OCI-LY7 (cell line): Measurements from ENCODE around the gene PCK2. TPM values are rescaled to one million over a fixed set of nuclear protein-coding genes. Genes with fewer than 3 reads are reported as not detected.
A peak's percentile ranks its signal among the peaks of the same experiment; 100 is the strongest.

Source experiments
- BruUV-seq: library from RNA; stranded (reverse); fragments of 400-500 nt; replicated peaks from 2 replicates; lab custom pipeline; 2021; lab: Mats Ljungman, UMichigan
- CTCF ChIA-PET: fragments of 300-600 bp; sonication (Branson Sonifier 250); formaldehyde crosslinking; loops from one replicate; lab custom pipeline; 2022; ENCODE audit warnings: antibody characterized with exemption; ENCODE audit not compliant: unreplicated experiment; lab: Charles Lee
- POLR2A ChIA-PET: fragments of 300-600 bp; sonication (Branson Sonifier 250); formaldehyde crosslinking; loops from one replicate; lab custom pipeline; 2022; ENCODE audit warnings: antibody characterized with exemption; lab: Charles Lee
- DNase-seq: peaks from one replicate; pipeline ENCODE4 v3.0.0-alpha.2; 2015; ENCODE audit warnings: low spot score
- H2AFZ ChIP-seq: fragments of 200-600 bp; sonication (generic), shearing (Covaris generic); 2 replicates; pipeline ENCODE4 v1.6.1; 2014; ENCODE audit warnings: mild to moderate bottlenecking, antibody characterized with exemption, low read length, moderate library complexity
- H3K27ac ChIP-seq: fragments of 200-600 bp; sonication (generic); 2 replicates; pipeline ENCODE4 v1.5.1; 2014; ENCODE audit warnings: mixed run types, low read depth, mild to moderate bottlenecking, moderate library complexity, low read length, inconsistent platforms; ENCODE audit not compliant: poor library complexity, severe bottlenecking
- H3K36me3 ChIP-seq: fragments of 200-600 bp; sonication (generic); 2 replicates; pipeline ENCODE4 v1.6.1; 2014; ENCODE audit warnings: mild to moderate bottlenecking, antibody characterized with exemption, low read length, moderate library complexity, mixed read lengths; ENCODE audit not compliant: insufficient read depth
- H3K4me1 ChIP-seq: fragments of 200-600 bp; sonication (generic); 2 replicates; pipeline ENCODE4 v1.5.1; 2014; ENCODE audit warnings: mild to moderate bottlenecking, low read length; ENCODE audit not compliant: insufficient read depth, poor library complexity, severe bottlenecking
- H3K4me2 ChIP-seq: fragments of 200-600 bp; sonication (generic); 2 replicates; pipeline ENCODE4 v1.6.1; 2014; ENCODE audit warnings: mild to moderate bottlenecking, low read length
- H3K4me3 ChIP-seq: fragments of 200-600 bp; sonication (generic); 2 replicates; pipeline ENCODE4 v1.5.1; 2014; ENCODE audit warnings: mild to moderate bottlenecking, low read depth, low read length; ENCODE audit not compliant: poor library complexity, severe bottlenecking
- H3K79me2 ChIP-seq: fragments of 200-600 bp; sonication (generic); 2 replicates; pipeline ENCODE4 v1.6.1; 2016; ENCODE audit warnings: low read depth, mild to moderate bottlenecking, low read length, moderate library complexity, mixed read lengths; ENCODE audit not compliant: insufficient read depth
- H3K9me2 ChIP-seq: fragments of 200-600 bp; sonication (generic); 2 replicates; pipeline ENCODE4 v1.6.1; 2016; ENCODE audit warnings: mild to moderate bottlenecking, low read length, mixed read lengths; ENCODE audit not compliant: insufficient read depth
- H3K9me3 ChIP-seq: fragments of 200-600 bp; sonication (generic); 2 replicates; pipeline ENCODE4 v1.6.1; 2014; ENCODE audit warnings: mild to moderate bottlenecking, mixed run types, low read length, mixed read lengths
- H4K20me1 ChIP-seq: fragments of 200-600 bp; sonication (generic); 2 replicates; pipeline ENCODE4 v1.6.1; 2014; ENCODE audit warnings: mild to moderate bottlenecking, antibody characterized with exemption, low read length, moderate library complexity, mixed read lengths; ENCODE audit not compliant: insufficient read depth
- CTCF ChIP-seq: fragments of 200-600 bp; sonication (generic); conservative IDR thresholded peaks from 2 replicates; pipeline ENCODE4 v1.5.1; 2014; ENCODE audit warnings: mild to moderate bottlenecking, antibody characterized with exemption, low read length, moderate library complexity, mixed read lengths
- EZH2phosphoT487 ChIP-seq: fragments of 200-600 bp; sonication (generic); IDR thresholded peaks from 2 replicates; pipeline ENCODE4 v1.6.1; 2018; ENCODE audit warnings: low read depth, borderline replicate concordance, mild to moderate bottlenecking, mixed run types, antibody characterized with exemption, low read length, moderate library complexity, mixed read lengths
- intact Hi-C: fragments of 100-400 bp; cut with micrococcal nuclease; formaldehyde crosslinking; loops from one replicate; pipeline ENCODE4 v1.10.0; 2022; ENCODE audit not compliant: unreplicated experiment
- total RNA-seq, 2 experiments: library from RNA; depleted of rRNA in 1 of 2; stranded (reverse); fragments of >200 nt in 1 of 2; shearing (Covaris generic) in 1 of 2; gene quantifications; 2 replicates each; pipeline ENCODE4 v1.2.3, GENCODE V29; 2014 to 2022

Gene PCK2
- total RNA-seq, 2 experiments from 2014 or later: 43.6 to 130 TPM

- TF ChIP-seq EZH2phosphoT487: no peak
- TF ChIP-seq CTCF: no peak
- intact Hi-C loops: no loop called here
- Histone ChIP-seq H3K27ac (no peak overlapping the region), H3K4me1 (peaks cover 31% of the 10 kb centered on the region), H4K20me1 (no peaks in the 10 kb centered on the region), H3K4me3 (peak overlapping the region; percentile 70), H3K9me3 (no peaks in the 10 kb centered on the region), H3K36me3 (no peaks in the 10 kb centered on the region), H3K79me2 (no peaks in the 10 kb centered on the region), H3K9me2 (no peaks in the 10 kb centered on the region), H2AFZ (no peak overlapping the region), H3K4me2 (peak overlapping the region; percentile 94)
- ChIA-PET POLR2A (interaction anchor here (0.6 to 1.4 kb wide), 2 partner anchors 11 to 38 kb away, joined by 3 read pairs; no protein-coding TSS in a partner anchor), CTCF (interaction anchor here (1.1 kb wide), 1 partner anchor 37 kb away, joined by 3 read pairs; no protein-coding TSS in a partner anchor)
- DNase-seq: no peak
- no TSS peak for BruUV-seq
These were observed 41.2 kb upstream of the PCK2 start for GRCh38 chr14:24052656-24053547.

- no peaks in the 10 kb centered on the region for H4K20me1 ChIP-seq
These were observed 40.4 kb upstream of the PCK2 start for GRCh38 chr14:24053548-24054323.

GRCh38 chr14:24054324-24054641 lies 39.8 kb upstream of the PCK2 start:
- CTCF ChIA-PET: interaction anchor here (0.6 kb wide), 1 partner anchor 11 kb away, joined by 3 read pairs; no protein-coding TSS in a partner anchor

More at GRCh38 chr14:24053548-24054323, 40.4 kb upstream of the PCK2 start:
- CTCF ChIA-PET: interaction anchor here (0.6 kb wide), 1 partner anchor 12 kb away, joined by 3 read pairs; no protein-coding TSS in a partner anchor
- peaks cover 25% of the 10 kb centered on the region for H3K4me1 ChIP-seq
- H3K27ac ChIP-seq: no peak overlapping the region
- BruUV-seq: no TSS peak
- POLR2A ChIA-PET: no interaction called here
- no peaks in the 10 kb centered on the region for H3K9me2 ChIP-seq
- H3K9me3 ChIP-seq: no peaks in the 10 kb centered on the region
- H2AFZ ChIP-seq: no peak overlapping the region
- no peak overlapping the region for H3K4me2 ChIP-seq
- no peak for TF ChIP-seq EZH2phosphoT487
- H3K79me2 ChIP-seq: no peaks in the 10 kb centered on the region
- H3K4me3 ChIP-seq: no peak overlapping the region
- no peak for DNase-seq
- intact Hi-C loops: no loop called here
- H3K36me3 ChIP-seq: no peaks in the 10 kb centered on the region

More at GRCh38 chr14:24054324-24054641, 39.8 kb upstream of the PCK2 start:
- no peak overlapping the region for H3K27ac ChIP-seq
- TF ChIP-seq CTCF (no peak), EZH2phosphoT487 (no peak)
- BruUV-seq: no TSS peak
- POLR2A ChIA-PET: interaction anchor here (0.6 kb wide), 1 partner anchor 9 kb away, joined by 3 read pairs; no protein-coding TSS in a partner anchor
- H3K9me3 ChIP-seq: no peaks in the 10 kb centered on the region
- H3K4me1 ChIP-seq: peaks cover 19% of the 10 kb centered on the region
- no peaks in the 10 kb centered on the region for H3K9me2 ChIP-seq
- intact Hi-C loops: no loop called here
- H3K36me3 ChIP-seq: no peaks in the 10 kb centered on the region
- H3K4me2 ChIP-seq: no peak overlapping the region
- H2AFZ ChIP-seq: no peak overlapping the region
- H3K4me3 ChIP-seq: no peak overlapping the region
- no peaks in the 10 kb centered on the region for H3K79me2 ChIP-seq
- DNase-seq: no peak
- H4K20me1 ChIP-seq: no peaks in the 10 kb centered on the region
